Progenitor cell of endocrine pancreas (in vitro differentiated cells): Measurements from ENCODE around the gene KLHL8. TPM values are rescaled to one million over a fixed set of nuclear protein-coding genes. Genes with fewer than 3 reads are reported as not detected.

Source experiments
- DNase-seq: peaks from one replicate; pipeline ENCODE4 v3.0.0; 2021; ENCODE audit warnings: low spot score; ENCODE audit not compliant: unreplicated experiment
- H3K27ac Mint-ChIP-seq: 2 replicates; pipeline ENCODE4 v1.8.0; 2021; ENCODE audit warnings: mild to moderate bottlenecking, moderate library complexity, mixed read lengths
- H3K27me3 Mint-ChIP-seq: 2 replicates; pipeline ENCODE4 v1.8.0; 2021; ENCODE audit warnings: mixed read lengths
- H3K36me3 Mint-ChIP-seq: 2 replicates; pipeline ENCODE4 v1.8.0; 2022; ENCODE audit warnings: mixed read lengths; ENCODE audit not compliant: insufficient read depth
- H3K4me1 Mint-ChIP-seq: 2 replicates; pipeline ENCODE4 v1.8.0; 2021; ENCODE audit warnings: low read depth, mixed read lengths
- H3K4me3 Mint-ChIP-seq: 2 replicates; pipeline ENCODE4 v1.8.0; 2021; ENCODE audit warnings: low read depth, mild to moderate bottlenecking, moderate library complexity, mixed read lengths
- H3K9me3 Mint-ChIP-seq: 2 replicates; pipeline ENCODE4 v1.8.0; 2021; ENCODE audit warnings: low read depth, mixed read lengths
- total RNA-seq: library from RNA; stranded (reverse); gene quantifications from 2 replicates; pipeline ENCODE4 v1.2.1, GENCODE V29; 2021
- TF ChIP-seq, protein P1 (sequence below): fragments of 200-600 bp; sonication (generic); IDR thresholded peaks from one replicate; pipeline ENCODE4 v1.5.0; 2021; ENCODE audit warnings: antibody characterized with exemption, mild to moderate bottlenecking; ENCODE audit not compliant: unreplicated experiment

KLHL8 gene
- total RNA-seq, 1 donor from 2014 or later: 13.6 TPM

DNA sequence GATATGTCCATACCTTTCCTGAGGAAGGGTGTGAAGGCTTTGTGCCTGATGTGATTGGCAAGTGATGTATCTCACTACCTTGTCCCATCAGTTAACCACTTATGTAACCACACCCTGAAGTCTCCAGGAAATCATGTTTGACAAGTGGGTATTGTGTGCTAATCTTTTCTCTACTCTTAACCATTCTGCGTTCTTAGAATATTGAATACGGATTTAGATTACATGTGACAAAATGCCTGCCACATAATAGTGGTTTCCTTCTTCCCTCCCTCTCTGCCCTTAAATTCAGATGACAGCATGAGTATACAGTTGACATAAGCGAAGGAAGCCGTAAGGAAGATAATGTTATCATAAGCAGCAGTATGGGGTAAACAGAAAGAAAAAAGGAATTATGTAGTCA is 108.4 kb downstream of the KLHL8 start:
- DNase-seq: no peak
- TF ChIP-seq, protein P1, sequence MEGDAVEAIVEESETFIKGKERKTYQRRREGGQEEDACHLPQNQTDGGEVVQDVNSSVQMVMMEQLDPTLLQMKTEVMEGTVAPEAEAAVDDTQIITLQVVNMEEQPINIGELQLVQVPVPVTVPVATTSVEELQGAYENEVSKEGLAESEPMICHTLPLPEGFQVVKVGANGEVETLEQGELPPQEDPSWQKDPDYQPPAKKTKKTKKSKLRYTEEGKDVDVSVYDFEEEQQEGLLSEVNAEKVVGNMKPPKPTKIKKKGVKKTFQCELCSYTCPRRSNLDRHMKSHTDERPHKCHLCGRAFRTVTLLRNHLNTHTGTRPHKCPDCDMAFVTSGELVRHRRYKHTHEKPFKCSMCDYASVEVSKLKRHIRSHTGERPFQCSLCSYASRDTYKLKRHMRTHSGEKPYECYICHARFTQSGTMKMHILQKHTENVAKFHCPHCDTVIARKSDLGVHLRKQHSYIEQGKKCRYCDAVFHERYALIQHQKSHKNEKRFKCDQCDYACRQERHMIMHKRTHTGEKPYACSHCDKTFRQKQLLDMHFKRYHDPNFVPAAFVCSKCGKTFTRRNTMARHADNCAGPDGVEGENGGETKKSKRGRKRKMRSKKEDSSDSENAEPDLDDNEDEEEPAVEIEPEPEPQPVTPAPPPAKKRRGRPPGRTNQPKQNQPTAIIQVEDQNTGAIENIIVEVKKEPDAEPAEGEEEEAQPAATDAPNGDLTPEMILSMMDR: no peak
- Mint-ChIP-seq H3K4me3 (no peak overlapping the region), H3K27ac (no peak overlapping the region), H3K4me1 (no peaks in the 10 kb centered on the region), H3K27me3 (no peaks in the 10 kb centered on the region), H3K36me3 (peaks cover 25% of the 10 kb centered on the region), H3K9me3 (no peaks in the 10 kb centered on the region)

Other genes starting within 250 kb of the KLHL8 start
- gene HSD17B13, start 102.3 kb upstream of the KLHL8 start, total RNA-seq: 0.16 and 0.31 TPM in 2 replicates
- gene HSD17B11, start 170.6 kb upstream of the KLHL8 start, total RNA-seq: 28.2 and 31.7 TPM in 2 replicates
- 35.1 and 37.8 TPM in 2 replicates for gene NUDT9, start 202.0 kb upstream of the KLHL8 start, total RNA-seq